Panc1 (cell line): ENCODE measurements around the gene PCGF3. TPM values are rescaled to one million over a fixed set of nuclear protein-coding genes. Genes with fewer than 3 reads are reported as not detected.
"Not testable (repeated sequence)": the region's sequence is repeated elsewhere in the genome, so short reads cannot be mapped to it uniquely, and the experiment has no call there.

Experiments
- ATAC-seq: fragments of 200-7000 bp; cut with Tn5 transposase; 2 replicates; pipeline ENCODE4 v1.9.1; 2020; ENCODE audit warnings: mild to moderate bottlenecking, moderate library complexity
- BruUV-seq: library from RNA; stranded (reverse); fragments of 400-500 nt; replicated peaks from 2 replicates; lab custom pipeline; 2021; lab: Mats Ljungman, UMichigan
- CTCF ChIA-PET: fragments of 300-600 bp; sonication (Branson Sonifier 250); formaldehyde crosslinking; loops from one replicate; lab custom pipeline; 2022; ENCODE audit warnings: antibody characterized with exemption; lab: Charles Lee
- POLR2A ChIA-PET: fragments of 300-600 bp; sonication (Branson Sonifier 250); formaldehyde crosslinking; loops from one replicate; lab custom pipeline; 2022; ENCODE audit warnings: antibody characterized with exemption; lab: Charles Lee
- DNase-seq: peaks from one replicate; pipeline ENCODE4 v3.0.0-alpha.2; 2010; ENCODE audit warnings: low read depth, low spot score
- H3K27ac ChIP-seq: 2 replicates; pipeline ENCODE4 v1.5.1; 2011; ENCODE audit warnings: mild to moderate bottlenecking, low read length, inconsistent platforms
- H3K27me3 ChIP-seq: fragments of 200-500 bp; sonication (Bioruptor generic); 2 replicates; pipeline ENCODE4 v1.6.0; 2014; ENCODE audit warnings: low read length, inconsistent platforms; ENCODE audit not compliant: control insufficient read depth, insufficient read depth
- H3K36me3 ChIP-seq: fragments of 200-500 bp; sonication (Bioruptor generic); 2 replicates; pipeline ENCODE4 v1.5.1; 2014; ENCODE audit warnings: inconsistent platforms, mild to moderate bottlenecking, low read length, moderate library complexity; ENCODE audit not compliant: control insufficient read depth, insufficient read depth
- H3K4me1 ChIP-seq: 2 replicates; pipeline ENCODE4 v1.5.1; 2011; ENCODE audit warnings: inconsistent platforms, mild to moderate bottlenecking, low read length, moderate library complexity; ENCODE audit not compliant: control insufficient read depth, insufficient read depth
- H3K4me3 ChIP-seq, 2 experiments: 2 replicates each; pipeline ENCODE4 v1.5.1; 2011 to 2012; ENCODE audit warnings: low read depth in 2 of 2, low read length in 2 of 2, mild to moderate bottlenecking in 2 of 2, inconsistent platforms in 1 of 2, moderate library complexity in 1 of 2
- H3K9me3 ChIP-seq: fragments of 200-500 bp; sonication (Bioruptor generic); 2 replicates; pipeline ENCODE4 v1.5.1; 2014; ENCODE audit warnings: low read depth, mild to moderate bottlenecking, inconsistent platforms, low read length, moderate library complexity; ENCODE audit not compliant: control insufficient read depth, insufficient read depth
- POLR2AphosphoS5 ChIP-seq: IDR thresholded peaks from 2 replicates; pipeline ENCODE4 v1.6.1; 2012; ENCODE audit warnings: mild to moderate bottlenecking, low read depth, low read length, moderate library complexity
- REST ChIP-seq, 2 experiments: IDR thresholded peaks; 2 replicates each; pipeline ENCODE4 v1.6.1; 2011 to 2012; ENCODE audit warnings: low read depth in 2 of 2, control low read depth in 1 of 2, low read length in 1 of 2, mild to moderate bottlenecking in 1 of 2, moderate library complexity in 1 of 2; ENCODE audit not compliant: insufficient read depth in 1 of 2
- SIN3A ChIP-seq: IDR thresholded peaks from 2 replicates; pipeline ENCODE4 v1.6.1; 2012; ENCODE audit warnings: low read depth, mild to moderate bottlenecking, low read length, moderate library complexity, borderline replicate concordance; ENCODE audit not compliant: insufficient read depth
- TCF7L2 ChIP-seq: IDR thresholded peaks from 2 replicates; pipeline ENCODE4 v1.6.1; 2011; ENCODE audit warnings: mild to moderate bottlenecking, low read depth, low read length, inconsistent platforms
- in situ Hi-C: cut with HindIII; loops from 2 replicates; pipeline ENCODE4 v1.10.0; 2016; ENCODE audit warnings: low sequenced_read_pairs, low pct_unique_long_range_greater_than_20kb
- intact Hi-C: fragments of 100-400 bp; cut with micrococcal nuclease; formaldehyde crosslinking; loops from one replicate; pipeline ENCODE4 v1.10.0; 2022; ENCODE audit not compliant: unreplicated experiment
- total RNA-seq: library from RNA; stranded (reverse); gene quantifications from one replicate; pipeline ENCODE4 v1.2.1, GENCODE V29; 2021; ENCODE audit not compliant: unreplicated experiment
- TF ChIP-seq, protein P1 (sequence below): fragments of 450-650 bp; IDR thresholded peaks from 2 replicates; pipeline ENCODE4 v1.5.1; 2017; ENCODE audit warnings: mild to moderate bottlenecking

Gene PCGF3
- total RNA-seq, 1 experiment from 2014 or later, result 44.6 TPM

- BruUV-seq, result no TSS peak
- no peaks in the 10 kb centered on the region for H3K9me3 ChIP-seq
- no peak overlapping the region for H3K4me3 ChIP-seq
- POLR2A ChIA-PET, result no interaction called here
- ATAC-seq (no peak), DNase-seq (no peak)
- H3K27me3 ChIP-seq, result no peaks in the 10 kb centered on the region
- H3K36me3 ChIP-seq, result peaks cover 2% of the 10 kb centered on the region
- CTCF ChIA-PET, result interaction anchor here (0.6 kb wide), 1 partner anchor 150 kb away, joined by 4 read pairs; no protein-coding TSS in a partner anchor
- in situ Hi-C loops, result no loop called here
- no peak overlapping the region for H3K27ac ChIP-seq
- TF ChIP-seq SIN3A (no peak), POLR2AphosphoS5 (no peak), TCF7L2 (no peak), REST (IDR thresholded peaks at IDR 0.05; ENCODE audit: insufficient read depth in 1 of 2, low read depth in 2 of 2, low read length in 1 of 2) (no peak)
- TF ChIP-seq, protein P1, sequence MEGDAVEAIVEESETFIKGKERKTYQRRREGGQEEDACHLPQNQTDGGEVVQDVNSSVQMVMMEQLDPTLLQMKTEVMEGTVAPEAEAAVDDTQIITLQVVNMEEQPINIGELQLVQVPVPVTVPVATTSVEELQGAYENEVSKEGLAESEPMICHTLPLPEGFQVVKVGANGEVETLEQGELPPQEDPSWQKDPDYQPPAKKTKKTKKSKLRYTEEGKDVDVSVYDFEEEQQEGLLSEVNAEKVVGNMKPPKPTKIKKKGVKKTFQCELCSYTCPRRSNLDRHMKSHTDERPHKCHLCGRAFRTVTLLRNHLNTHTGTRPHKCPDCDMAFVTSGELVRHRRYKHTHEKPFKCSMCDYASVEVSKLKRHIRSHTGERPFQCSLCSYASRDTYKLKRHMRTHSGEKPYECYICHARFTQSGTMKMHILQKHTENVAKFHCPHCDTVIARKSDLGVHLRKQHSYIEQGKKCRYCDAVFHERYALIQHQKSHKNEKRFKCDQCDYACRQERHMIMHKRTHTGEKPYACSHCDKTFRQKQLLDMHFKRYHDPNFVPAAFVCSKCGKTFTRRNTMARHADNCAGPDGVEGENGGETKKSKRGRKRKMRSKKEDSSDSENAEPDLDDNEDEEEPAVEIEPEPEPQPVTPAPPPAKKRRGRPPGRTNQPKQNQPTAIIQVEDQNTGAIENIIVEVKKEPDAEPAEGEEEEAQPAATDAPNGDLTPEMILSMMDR, result no peak
- no peaks in the 10 kb centered on the region; the same call in none of the 2 replicates for H3K4me1 ChIP-seq
- intact Hi-C loops, result no loop called here
Observed at GRCh38 chr4:779555-779954, 73.9 kb downstream of the PCGF3 start.

GRCh38 chr4:780255-780654 is 74.6 kb downstream of the PCGF3 start:
- H3K36me3 ChIP-seq, H3K9me3 ChIP-seq, H3K27me3 ChIP-seq, H3K4me1 ChIP-seq, CTCF ChIA-PET, POLR2A ChIA-PET, BruUV-seq, DNase-seq, ATAC-seq, intact Hi-C loops, in situ Hi-C loops: not testable (repeated sequence)
- peak overlapping the region; percentile 76 to 94 for H3K4me3 ChIP-seq
- H3K27ac ChIP-seq, result peak overlapping the region; percentile 86

DNA sequence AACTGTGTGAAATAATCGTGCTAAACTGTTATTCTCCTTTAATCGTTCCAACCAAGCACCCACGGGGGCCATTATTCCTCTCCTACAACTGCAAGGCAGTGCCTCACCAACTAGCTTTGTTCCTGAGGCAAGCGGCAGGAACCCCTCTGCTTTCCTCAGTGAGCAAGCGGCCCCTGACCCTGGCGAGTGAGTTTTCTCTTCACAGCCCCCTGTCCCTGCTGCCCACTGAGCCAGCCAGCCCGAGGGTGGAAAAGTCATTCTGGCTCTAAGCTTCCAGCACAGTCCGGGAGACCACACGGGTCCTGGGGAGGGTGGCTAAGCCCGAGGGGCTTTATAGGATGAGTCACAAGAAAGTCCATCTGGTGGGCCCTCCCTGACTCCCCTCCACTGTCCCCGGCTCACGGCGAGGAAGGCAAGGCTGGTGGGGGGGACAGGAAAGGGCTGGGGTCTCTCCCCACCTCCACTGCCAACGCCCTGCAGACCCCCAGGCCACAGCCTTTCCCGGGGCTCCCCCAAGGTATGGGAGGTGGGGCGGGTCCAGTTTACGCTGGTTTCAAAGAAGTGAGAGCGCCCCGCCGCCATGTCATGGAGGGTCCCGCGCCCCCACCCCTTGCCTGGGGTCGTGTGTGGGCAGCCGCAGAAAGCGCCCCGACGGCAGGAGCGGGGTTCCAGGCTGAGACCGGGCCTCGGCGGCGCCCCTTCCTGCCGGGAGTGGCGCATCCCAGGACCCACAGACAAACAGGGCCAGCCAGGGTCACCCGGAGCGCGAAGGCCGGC is 75.3 kb downstream of the PCGF3 start:
- ChIA-PET CTCF (no interaction called here), POLR2A (no interaction called here)
- Histone ChIP-seq H3K4me3 (peak overlapping the region; percentile 76 to 94), H3K9me3 (no peaks in the 10 kb centered on the region), H3K27ac (peak overlapping the region; percentile 86), H3K27me3 (no peaks in the 10 kb centered on the region), H3K36me3 (peaks cover 2% of the 10 kb centered on the region), H3K4me1 (no peaks in the 10 kb centered on the region; the same call in none of the 2 replicates)
- intact Hi-C loops, result no loop called here
- BruUV-seq, result no TSS peak
- ATAC-seq (no peak; the same call in 1 of the 2 replicates), DNase-seq (no peak)
- in situ Hi-C loops, result no loop called here
- TF ChIP-seq REST (IDR thresholded peaks at IDR 0.05; ENCODE audit: insufficient read depth in 1 of 2, low read depth in 2 of 2, low read length in 1 of 2), result no peak
- TF ChIP-seq SIN3A, result no peak; the same call in 1 of the 2 replicates
- TF ChIP-seq, protein P1, result no peak
- TF ChIP-seq TCF7L2, result no peak
- no peak for TF ChIP-seq POLR2AphosphoS5
